Activated B cell treated with CpG ODN at 0.5 μM for 24 hours (primary cell): ENCODE measurements around the gene MALRD1. TPM values are rescaled to one million over a fixed set of nuclear protein-coding genes. Genes with fewer than 3 reads are reported as not detected.

Source experiments
- ATAC-seq: fragments of 200-7000 bp; cut with Tn5 transposase; one replicate; pipeline ENCODE4 v1.10.0; 2021; ENCODE audit warnings: low read depth, mild to moderate bottlenecking, moderate library complexity
- CTCF ChIA-PET: fragments of 350-600 bp; sonication (Branson Sonifier 250); formaldehyde crosslinking; loops from one replicate; lab custom pipeline; 2021; ENCODE audit warnings: antibody characterized with exemption; lab: Charles Lee
- POLR2A ChIA-PET: fragments of 350-600 bp; sonication (Branson Sonifier 250); formaldehyde crosslinking; loops from one replicate; lab custom pipeline; 2021; ENCODE audit warnings: antibody characterized with exemption; lab: Charles Lee
- DNase-seq: peaks from one replicate; pipeline ENCODE4 v3.0.0; 2022
- H3K27ac Mint-ChIP-seq: one replicate; pipeline ENCODE4 v1.8.0; 2020; ENCODE audit warnings: mixed read lengths
- H3K27me3 Mint-ChIP-seq: one replicate; pipeline ENCODE4 v1.8.0; 2021; ENCODE audit warnings: mixed read lengths
- H3K36me3 Mint-ChIP-seq: one replicate; pipeline ENCODE4 v1.8.0; 2021; ENCODE audit warnings: low read depth, mixed read lengths
- H3K4me1 Mint-ChIP-seq: one replicate; pipeline ENCODE4 v1.8.0; 2021; ENCODE audit warnings: mixed read lengths
- H3K4me3 Mint-ChIP-seq: one replicate; pipeline ENCODE4 v1.8.0; 2020; ENCODE audit warnings: mild to moderate bottlenecking, mixed read lengths
- H3K9me3 Mint-ChIP-seq: one replicate; pipeline ENCODE4 v1.8.0; 2020; ENCODE audit warnings: mixed read lengths
- intact Hi-C: fragments of 100-400 bp; cut with micrococcal nuclease; formaldehyde crosslinking; loops from one replicate; pipeline ENCODE4 v1.15.1; 2024
- total RNA-seq: library from RNA; stranded (reverse); gene quantifications from 2 replicates; pipeline ENCODE4 v1.2.3, GENCODE V29; 2022
- TF ChIP-seq, protein P1 (sequence below): fragments of 200-600 bp; IDR thresholded peaks from one replicate; pipeline ENCODE4 v1.8.0; 2022; ENCODE audit warnings: antibody characterized with exemption, mild to moderate bottlenecking

Gene MALRD1
- total RNA-seq, 1 donor from 2014 or later = not detected

DNA sequence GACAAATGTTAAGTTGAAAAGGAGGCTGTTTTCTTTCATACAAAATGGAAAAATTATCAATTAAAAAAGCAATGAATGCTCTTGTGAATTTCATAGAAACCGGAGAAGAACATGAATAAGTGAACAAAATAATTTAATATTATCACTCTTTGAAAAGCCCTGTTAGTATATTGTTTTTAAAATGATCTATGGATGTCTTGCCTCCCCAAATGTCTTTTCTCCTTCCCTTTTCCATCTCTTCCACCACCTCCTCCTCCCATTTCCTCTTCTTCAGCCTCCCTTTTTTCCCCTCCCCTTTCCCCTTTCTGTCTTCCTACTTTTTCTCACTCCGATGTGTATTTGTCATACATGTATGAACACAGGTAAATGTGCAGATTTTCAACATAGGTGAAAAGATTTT lies 234.7 kb downstream of the MALRD1 start:
- no peak for ATAC-seq
- ChIA-PET POLR2A (no interaction called here), CTCF (no interaction called here)
- no peak overlapping the region for H3K27ac Mint-ChIP-seq
- TF ChIP-seq, protein P1, sequence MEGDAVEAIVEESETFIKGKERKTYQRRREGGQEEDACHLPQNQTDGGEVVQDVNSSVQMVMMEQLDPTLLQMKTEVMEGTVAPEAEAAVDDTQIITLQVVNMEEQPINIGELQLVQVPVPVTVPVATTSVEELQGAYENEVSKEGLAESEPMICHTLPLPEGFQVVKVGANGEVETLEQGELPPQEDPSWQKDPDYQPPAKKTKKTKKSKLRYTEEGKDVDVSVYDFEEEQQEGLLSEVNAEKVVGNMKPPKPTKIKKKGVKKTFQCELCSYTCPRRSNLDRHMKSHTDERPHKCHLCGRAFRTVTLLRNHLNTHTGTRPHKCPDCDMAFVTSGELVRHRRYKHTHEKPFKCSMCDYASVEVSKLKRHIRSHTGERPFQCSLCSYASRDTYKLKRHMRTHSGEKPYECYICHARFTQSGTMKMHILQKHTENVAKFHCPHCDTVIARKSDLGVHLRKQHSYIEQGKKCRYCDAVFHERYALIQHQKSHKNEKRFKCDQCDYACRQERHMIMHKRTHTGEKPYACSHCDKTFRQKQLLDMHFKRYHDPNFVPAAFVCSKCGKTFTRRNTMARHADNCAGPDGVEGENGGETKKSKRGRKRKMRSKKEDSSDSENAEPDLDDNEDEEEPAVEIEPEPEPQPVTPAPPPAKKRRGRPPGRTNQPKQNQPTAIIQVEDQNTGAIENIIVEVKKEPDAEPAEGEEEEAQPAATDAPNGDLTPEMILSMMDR = no peak
- no peaks in the 10 kb centered on the region for H3K27me3 Mint-ChIP-seq
- no peaks in the 10 kb centered on the region for H3K36me3 Mint-ChIP-seq
- H3K9me3 Mint-ChIP-seq = peaks cover 5% of the 10 kb centered on the region
- H3K4me3 Mint-ChIP-seq = no peak overlapping the region
- H3K4me1 Mint-ChIP-seq = no peaks in the 10 kb centered on the region
- intact Hi-C loops = no loop called here
- no peak for DNase-seq

- Mint-ChIP-seq H3K27me3 (no peaks in the 10 kb centered on the region), H3K27ac (no peak overlapping the region), H3K4me3 (no peak overlapping the region), H3K4me1 (no peaks in the 10 kb centered on the region), H3K9me3 (peaks cover 7% of the 10 kb centered on the region), H3K36me3 (no peaks in the 10 kb centered on the region)
- intact Hi-C loops = no loop called here
- DNase-seq (no peak), ATAC-seq (no peak)
- TF ChIP-seq, protein P1 = no peak
- ChIA-PET POLR2A (no interaction called here), CTCF (no interaction called here)
Measured at GRCh38 chr10:19283786-19284185, 235.2 kb downstream of the MALRD1 start.

DNA sequence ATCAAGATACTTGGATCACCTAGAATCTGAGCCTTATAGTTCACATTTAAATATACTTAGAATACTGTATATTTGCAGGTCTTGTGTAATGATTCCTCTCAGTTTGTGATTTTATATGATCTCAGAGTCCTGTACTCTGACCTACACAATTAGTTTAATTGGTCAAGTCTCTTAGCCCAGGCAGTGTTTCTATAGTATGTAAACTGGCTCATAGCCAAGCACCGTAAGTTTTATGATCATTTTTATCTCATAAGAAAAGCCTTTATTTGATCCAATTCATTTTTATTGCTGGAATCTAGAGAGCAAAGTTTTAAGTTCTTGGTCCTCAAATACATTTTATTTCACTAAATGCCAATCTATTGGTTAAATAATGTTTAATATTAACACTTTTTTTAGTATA lies 242.2 kb downstream of the MALRD1 start:
- TF ChIP-seq, protein P1 = no peak
- no peaks in the 10 kb centered on the region for H3K4me1 Mint-ChIP-seq
- no peaks in the 10 kb centered on the region for H3K36me3 Mint-ChIP-seq
- no peak for DNase-seq
- ATAC-seq = no peak
- no peaks in the 10 kb centered on the region for H3K27me3 Mint-ChIP-seq
- H3K4me3 Mint-ChIP-seq = no peak overlapping the region
- ChIA-PET CTCF (no interaction called here), POLR2A (no interaction called here)
- H3K27ac Mint-ChIP-seq = no peak overlapping the region
- intact Hi-C loops = no loop called here
- peaks cover 9% of the 10 kb centered on the region for H3K9me3 Mint-ChIP-seq

GRCh38 chr10:19294233-19294632 lies 245.6 kb downstream of the MALRD1 start:
- DNase-seq = no peak
- H3K36me3 Mint-ChIP-seq = no peaks in the 10 kb centered on the region
- no peak for ATAC-seq
- TF ChIP-seq, protein P1 = no peak
- CTCF ChIA-PET = no interaction called here
- no peak overlapping the region for H3K4me3 Mint-ChIP-seq
- peaks cover 4% of the 10 kb centered on the region for H3K9me3 Mint-ChIP-seq
- POLR2A ChIA-PET = no interaction called here
- intact Hi-C loops = no loop called here
- H3K27me3 Mint-ChIP-seq = no peaks in the 10 kb centered on the region
- H3K27ac Mint-ChIP-seq = no peak overlapping the region
- H3K4me1 Mint-ChIP-seq = no peaks in the 10 kb centered on the region

DNA sequence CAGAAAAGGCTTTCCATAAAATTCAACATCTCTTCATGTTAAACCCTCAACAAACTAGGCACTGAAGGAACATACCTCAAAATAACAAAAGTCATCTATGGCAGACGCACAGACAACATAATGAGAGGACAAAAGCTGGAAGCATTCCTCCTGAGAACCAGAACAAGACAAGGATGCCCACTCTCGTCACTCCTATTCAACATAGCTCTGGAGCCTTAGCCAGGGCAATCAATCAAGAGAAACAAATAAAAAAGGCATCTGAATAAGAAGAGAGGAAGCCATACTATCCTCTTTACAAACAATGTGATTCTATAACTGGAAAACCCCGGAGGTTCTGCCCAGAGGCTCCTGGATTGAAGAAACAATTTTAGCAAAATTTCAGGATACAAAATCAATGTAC lies 251.0 kb downstream of the MALRD1 start:
- CTCF ChIA-PET = no interaction called here

More for the DNA sequence above, 251.0 kb downstream of the MALRD1 start:
- TF ChIP-seq, protein P1 = no peak
- Mint-ChIP-seq H3K36me3 (no peaks in the 10 kb centered on the region), H3K27ac (no peak overlapping the region), H3K4me3 (no peak overlapping the region), H3K4me1 (no peaks in the 10 kb centered on the region), H3K9me3 (no peaks in the 10 kb centered on the region), H3K27me3 (no peaks in the 10 kb centered on the region)
- intact Hi-C loops = no loop called here
- ATAC-seq = no peak
- DNase-seq = no peak
- POLR2A ChIA-PET = no interaction called here
